CD14-positive monocyte (primary cell): ENCODE measurements around the gene LMTK3. TPM values are rescaled to one million over a fixed set of nuclear protein-coding genes. Genes with fewer than 3 reads are reported as not detected.

Source experiments
- DNase-seq, 3 donors: peaks; one replicate each; pipeline ENCODE4 v3.0.0-alpha.2; 2011 to 2022
- H2AFZ ChIP-seq: 2 replicates; pipeline ENCODE4 v1.6.0; 2012; ENCODE audit warnings: mild to moderate bottlenecking, low read depth, low read length, inconsistent platforms; ENCODE audit not compliant: insufficient read depth, poor library complexity, severe bottlenecking
- H3K27ac ChIP-seq, 2 donors: 1 replicate in 1 of 2; 2 replicates in 1 of 2; pipeline ENCODE4 v1.5.1; 2012 to 2013; ENCODE audit warnings: low read length in 2 of 2, control low read depth in 1 of 2, inconsistent platforms in 1 of 2, low read depth in 1 of 2, mild to moderate bottlenecking in 1 of 2
- H3K27me3 ChIP-seq, 2 donors: one replicate each; pipeline versions ENCODE4 v1.6.0 to v1.6.1; 2011 to 2013; ENCODE audit warnings: low read length in 2 of 2; ENCODE audit not compliant: control insufficient read depth in 2 of 2, insufficient read depth in 2 of 2
- H3K36me3 ChIP-seq, 2 donors: replicated peaks in 1 of 2; 1 replicate in 1 of 2; 2 replicates in 1 of 2; pipeline versions ENCODE4 v1.5.1 to v1.6.1; 2012 to 2013; ENCODE audit warnings: low read length in 2 of 2, control low read depth in 1 of 2, inconsistent platforms in 1 of 2, mild to moderate bottlenecking in 1 of 2; ENCODE audit not compliant: insufficient read depth in 2 of 2, control insufficient read depth in 1 of 2
- H3K4me1 ChIP-seq, 2 donors: 1 replicate in 1 of 2; 2 replicates in 1 of 2; pipeline versions ENCODE4 v1.5.1 to v1.6.1; 2012 to 2013; ENCODE audit warnings: low read length in 2 of 2, control low read depth in 1 of 2, inconsistent platforms in 1 of 2, mild to moderate bottlenecking in 1 of 2, moderate library complexity in 1 of 2; ENCODE audit not compliant: insufficient read depth in 2 of 2, control insufficient read depth in 1 of 2
- H3K4me2 ChIP-seq: replicated peaks from 2 replicates; pipeline ENCODE3; 2012; ENCODE audit warnings: low read length, moderate library complexity, mild to moderate bottlenecking; ENCODE audit not compliant: poor library complexity, severe bottlenecking; ENCODE audit errors: extremely low read depth
- H3K4me3 ChIP-seq, 3 experiments: fragments of 200-600 bp in 1 of 3; sonication (generic) in 1 of 3; replicated peaks in 1 of 3; 1 replicate in 2 of 3; 2 replicates in 1 of 3; pipeline ENCODE4 v1.5.1; 2011 to 2013; ENCODE audit warnings: low read length in 3 of 3, mild to moderate bottlenecking in 3 of 3, control low read depth in 2 of 3, low read depth in 2 of 3, inconsistent platforms in 1 of 3, moderate library complexity in 1 of 3
- H3K79me2 ChIP-seq: 2 replicates; pipeline ENCODE4 v1.6.0; 2012; ENCODE audit warnings: mild to moderate bottlenecking, control low read depth, inconsistent platforms, low read length, moderate library complexity; ENCODE audit not compliant: insufficient read depth
- H3K9ac ChIP-seq: 2 replicates; pipeline ENCODE4 v1.6.0; 2017; ENCODE audit warnings: low read length, mild to moderate bottlenecking; ENCODE audit not compliant: insufficient read depth, poor library complexity, severe bottlenecking
- H3K9me3 ChIP-seq, 2 donors: replicated peaks in 1 of 2; 1 replicate in 1 of 2; 2 replicates in 1 of 2; pipeline versions ENCODE4 v1.5.1 to v1.6.1; 2012 to 2013; ENCODE audit warnings: low read length in 2 of 2, control low read depth in 1 of 2; ENCODE audit not compliant: control insufficient read depth in 1 of 2, insufficient read depth in 1 of 2
- H4K20me1 ChIP-seq: 2 replicates; pipeline ENCODE4 v1.6.0; 2012; ENCODE audit warnings: mild to moderate bottlenecking, low read length, control low read depth, moderate library complexity; ENCODE audit not compliant: insufficient read depth
- H3K27ac Mint-ChIP-seq, 7 donors: one replicate each; pipeline ENCODE4 v1.8.0; 2020; ENCODE audit warnings: mild to moderate bottlenecking in 7 of 7, mixed read lengths in 7 of 7, moderate library complexity in 6 of 7, inconsistent platforms in 2 of 7
- H3K27me3 Mint-ChIP-seq, 3 donors: one replicate each; pipeline ENCODE4 v1.8.0; 2021 to 2022; ENCODE audit warnings: low read depth in 3 of 3, mild to moderate bottlenecking in 3 of 3, mixed read lengths in 3 of 3, moderate library complexity in 3 of 3, inconsistent platforms in 1 of 3
- H3K36me3 Mint-ChIP-seq, 2 donors: one replicate each; pipeline ENCODE4 v1.8.0; 2020; ENCODE audit warnings: mixed read lengths in 2 of 2, inconsistent platforms in 1 of 2, mild to moderate bottlenecking in 1 of 2
- H3K4me1 Mint-ChIP-seq: one replicate; pipeline ENCODE4 v1.8.0; 2020; ENCODE audit warnings: mild to moderate bottlenecking, mixed read lengths
- H3K4me3 Mint-ChIP-seq, 2 donors: one replicate each; pipeline ENCODE4 v1.8.0; 2020; ENCODE audit warnings: mild to moderate bottlenecking in 2 of 2, mixed read lengths in 2 of 2, moderate library complexity in 1 of 2
- H3K9me3 Mint-ChIP-seq, 7 donors: one replicate each; pipeline ENCODE4 v1.8.0; 2020 to 2022; ENCODE audit warnings: mixed read lengths in 7 of 7, mild to moderate bottlenecking in 6 of 7, moderate library complexity in 6 of 7, inconsistent platforms in 2 of 7
- WGBS: methylation state at CpG from one replicate; pipeline ENCODE4 v1.1.5; 2013; ENCODE audit warnings: missing lambda C conversion rate; ENCODE audit not compliant: insufficient coverage; 5-methylcytosine and 5-hydroxymethylcytosine counted together
- intact Hi-C, 2 donors: fragments of 100-400 bp; cut with micrococcal nuclease; formaldehyde crosslinking; loops; one replicate each; pipeline versions ENCODE4 v1.15.0 to v1.15.1; 2023
- polyA plus RNA-seq, 3 donors: library from polyadenylated mRNA; depleted of rRNA in 1 of 3; unstranded in 2 of 3; stranded (reverse) in 1 of 3; fragments of 300-500 nt in 2 of 3; fragments of >200 nt in 1 of 3; fragmentation: Illumina TruSeq in 2 of 3; gene quantifications; 1 replicate in 2 of 3; 2 replicates in 1 of 3; pipeline ENCODE4 v1.2.3, GENCODE V29; 2012 to 2021
- TF ChIP-seq, protein P1 (sequence below): fragments of 200-600 bp; IDR thresholded peaks from one replicate; pipeline ENCODE4 v1.8.0; 2022; ENCODE audit warnings: antibody characterized with exemption, mild to moderate bottlenecking

LMTK3 gene
- polyA plus RNA-seq, 3 donors = 0.08 TPM; not detected in 2

DNA sequence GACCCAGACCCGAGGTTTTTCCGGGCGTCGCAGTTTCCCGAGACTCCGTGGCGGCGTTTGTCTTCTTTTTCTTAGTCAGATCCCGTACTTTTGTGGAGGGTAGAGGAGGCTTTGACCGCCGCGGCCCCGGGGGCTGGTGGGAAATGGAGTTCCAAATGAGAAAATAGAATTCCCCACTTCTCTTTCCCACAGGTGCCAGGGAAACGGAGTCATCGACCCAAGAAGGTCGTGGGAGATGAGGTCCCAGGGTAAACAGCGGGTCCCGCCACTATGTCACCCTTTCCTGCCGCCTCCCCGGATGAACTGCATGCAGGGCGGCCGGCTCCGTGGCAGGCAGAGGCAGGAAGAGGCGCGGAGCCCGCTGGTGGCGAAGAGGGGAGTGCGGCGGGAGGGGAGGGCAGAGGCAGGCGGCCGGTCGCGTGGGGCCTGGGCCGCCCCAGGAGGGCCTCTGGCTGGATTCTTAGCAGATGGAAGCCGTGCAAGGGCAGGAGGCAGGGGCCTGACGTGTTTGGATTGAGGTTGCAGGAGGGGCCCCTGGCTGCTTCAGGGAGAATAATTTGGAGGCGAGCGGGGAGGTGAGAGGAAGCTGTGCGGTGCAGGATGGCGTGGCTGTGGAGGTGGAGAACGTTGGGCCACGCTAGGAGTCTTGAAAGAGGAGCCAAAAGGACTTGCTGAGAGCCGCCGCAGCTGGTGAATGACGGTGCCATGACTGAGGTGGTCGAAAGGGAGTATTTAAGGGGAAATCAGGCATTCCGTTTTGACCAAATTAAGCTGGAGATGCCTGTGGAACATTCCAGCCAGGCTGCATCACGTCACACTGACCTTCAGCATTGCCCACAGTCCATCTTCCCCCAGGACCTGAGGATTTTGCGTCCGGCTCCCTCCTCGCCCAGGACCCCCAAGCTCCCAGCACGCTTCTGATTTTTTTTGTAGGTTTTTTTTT is 30.8 kb downstream of the LMTK3 start:
- Histone ChIP-seq H3K4me2 (peak overlapping the region; percentile 96), H2AFZ (peak overlapping the region; percentile 86), H3K27ac (peak overlapping the region in 1 of 2 donors; percentile 17), H3K9me3 (no peaks in the 10 kb centered on the region), H3K4me3 (peak overlapping the region; percentile 39 to 78 (median 53)), H3K9ac (peak overlapping the region; percentile 59), H4K20me1 (peaks cover 3% of the 10 kb centered on the region), H3K27me3 (no peaks in the 10 kb centered on the region), H3K79me2 (no peaks in the 10 kb centered on the region), H3K36me3 (peaks cover 28% of the 10 kb centered on the region in 2 donors), H3K4me1 (peaks cover 15 to 17% of the 10 kb centered on the region in 2 donors)
- TF ChIP-seq, protein P1, sequence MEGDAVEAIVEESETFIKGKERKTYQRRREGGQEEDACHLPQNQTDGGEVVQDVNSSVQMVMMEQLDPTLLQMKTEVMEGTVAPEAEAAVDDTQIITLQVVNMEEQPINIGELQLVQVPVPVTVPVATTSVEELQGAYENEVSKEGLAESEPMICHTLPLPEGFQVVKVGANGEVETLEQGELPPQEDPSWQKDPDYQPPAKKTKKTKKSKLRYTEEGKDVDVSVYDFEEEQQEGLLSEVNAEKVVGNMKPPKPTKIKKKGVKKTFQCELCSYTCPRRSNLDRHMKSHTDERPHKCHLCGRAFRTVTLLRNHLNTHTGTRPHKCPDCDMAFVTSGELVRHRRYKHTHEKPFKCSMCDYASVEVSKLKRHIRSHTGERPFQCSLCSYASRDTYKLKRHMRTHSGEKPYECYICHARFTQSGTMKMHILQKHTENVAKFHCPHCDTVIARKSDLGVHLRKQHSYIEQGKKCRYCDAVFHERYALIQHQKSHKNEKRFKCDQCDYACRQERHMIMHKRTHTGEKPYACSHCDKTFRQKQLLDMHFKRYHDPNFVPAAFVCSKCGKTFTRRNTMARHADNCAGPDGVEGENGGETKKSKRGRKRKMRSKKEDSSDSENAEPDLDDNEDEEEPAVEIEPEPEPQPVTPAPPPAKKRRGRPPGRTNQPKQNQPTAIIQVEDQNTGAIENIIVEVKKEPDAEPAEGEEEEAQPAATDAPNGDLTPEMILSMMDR = no peak
- peaks cover 0 to 24% (median 19%) of the 10 kb centered on the region in 3 donors for H3K27me3 Mint-ChIP-seq
- H3K9me3 Mint-ChIP-seq = peaks cover 0 to 2% (median 0%) of the 10 kb centered on the region in 7 donors
- peak overlapping the region; percentile 81 to 91 for H3K4me3 Mint-ChIP-seq
- H3K27ac Mint-ChIP-seq = peak overlapping the region in 3 of 7 donors; percentile 5 to 40 (median 37)
- DNase-seq = no peak
- intact Hi-C loops = no loop called here
- H3K36me3 Mint-ChIP-seq = peaks cover 20 to 34% of the 10 kb centered on the region in 2 donors
- peaks cover 17% of the 10 kb centered on the region for H3K4me1 Mint-ChIP-seq
- WGBS = 5% methylated on average over 40 of the region's 52 CpGs

DNA sequence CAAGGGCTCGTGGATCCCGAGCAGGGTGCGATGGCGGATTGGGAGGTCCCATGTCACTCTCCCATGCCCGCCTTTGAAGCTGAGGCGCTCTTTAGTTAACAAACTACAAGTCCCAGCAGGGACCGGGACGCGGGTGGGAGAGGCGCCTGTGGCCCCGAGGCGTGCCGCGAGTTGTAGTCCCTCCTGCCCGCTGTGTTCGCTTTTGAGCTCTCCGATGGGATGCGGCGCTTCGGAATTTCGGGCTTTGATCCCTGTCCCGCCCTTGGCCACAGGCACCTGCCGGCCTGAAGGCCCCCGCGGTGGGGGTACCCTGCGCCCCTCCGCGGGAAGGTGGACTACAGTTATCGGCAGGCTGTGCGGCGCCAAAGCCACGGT is 31.5 kb downstream of the LMTK3 start:
- Mint-ChIP-seq H3K4me1 (peaks cover 17% of the 10 kb centered on the region), H3K9me3 (peaks cover 0 to 2% (median 0%) of the 10 kb centered on the region in 7 donors), H3K36me3 (peaks cover 27 to 41% of the 10 kb centered on the region in 2 donors), H3K4me3 (peak overlapping the region; percentile 81 to 91), H3K27ac (peak overlapping the region in 1 of 7 donors; percentile 10), H3K27me3 (peaks cover 1 to 24% (median 19%) of the 10 kb centered on the region in 3 donors)
- Histone ChIP-seq H3K27me3 (no peaks in the 10 kb centered on the region), H4K20me1 (peaks cover 4% of the 10 kb centered on the region), H3K36me3 (peaks cover 34% of the 10 kb centered on the region in 2 donors), H3K79me2 (no peaks in the 10 kb centered on the region), H3K4me2 (peak overlapping the region; percentile 96), H3K27ac (peak overlapping the region in 1 of 2 donors; percentile 17), H3K4me1 (peaks cover 15 to 17% of the 10 kb centered on the region in 2 donors), H2AFZ (peak overlapping the region; percentile 86), H3K4me3 (peak overlapping the region; percentile 39 to 78 (median 53)), H3K9ac (peak overlapping the region; percentile 59), H3K9me3 (no peaks in the 10 kb centered on the region)
- intact Hi-C loops = no loop called here
- no peak for DNase-seq
- WGBS = 18% methylated on average over 29 of the region's 32 CpGs
- TF ChIP-seq, protein P1 = no peak
